Ovary (tissue), 9 donors: ENCODE measurements around the gene SORCS2. TPM values are rescaled to one million over a fixed set of nuclear protein-coding genes. Genes with fewer than 3 reads are reported as not detected.
A peak's percentile ranks its signal among the peaks of the same experiment; 100 is the strongest.

ENCODE experiments used
- DNase-seq, 5 donors: peaks; one replicate each; pipeline ENCODE4 v3.0.0-alpha.2; 2019 to 2020
- H3K27ac ChIP-seq, 2 donors: fragments of 200-600 bp; one replicate each; pipeline versions ENCODE4 v1.5.1 to v1.8.0; 2019 to 2022
- H3K27me3 ChIP-seq: fragments of 200-600 bp; one replicate; pipeline ENCODE4 v1.8.0; 2022
- H3K36me3 ChIP-seq: fragments of 200-600 bp; sonication (generic); one replicate; pipeline ENCODE4 v1.5.1; 2019
- H3K4me1 ChIP-seq: one replicate; pipeline ENCODE4 v1.8.1; 2013; ENCODE audit warnings: mild to moderate bottlenecking, moderate library complexity; ENCODE audit not compliant: insufficient read depth
- H3K4me3 ChIP-seq: fragments of 200-600 bp; sonication (generic); one replicate; pipeline ENCODE4 v1.5.1; 2017
- H3K9me3 ChIP-seq, 2 donors: fragments of 200-600 bp in 1 of 2; sonication (generic) in 1 of 2; one replicate each; pipeline versions ENCODE4 v1.5.1 to v1.8.1; 2013 to 2019; ENCODE audit warnings: mild to moderate bottlenecking in 1 of 2, moderate library complexity in 1 of 2
- EP300 ChIP-seq: sonication (generic); formaldehyde crosslinking; IDR thresholded peaks from one replicate; pipeline ENCODE4 v1.6.1; 2017; ENCODE audit warnings: antibody characterized with exemption
- POLR2A ChIP-seq: fragments of 450-650 bp; IDR thresholded peaks from one replicate; pipeline ENCODE4 v1.6.1; 2017; ENCODE audit warnings: antibody characterized with exemption, mild to moderate bottlenecking, moderate library complexity
- WGBS, 3 donors: extraction: QIAGEN DNeasy Blood & Tissue Kit in 1 of 3; methylation state at CpG; one replicate each; pipeline versions ENCODE4 v1.1.5 to v1.1.7; 2013 to 2017; 5-methylcytosine and 5-hydroxymethylcytosine counted together
- intact Hi-C, 4 donors: fragments of 100-400 bp; cut with DNase I; formaldehyde crosslinking; loops; one replicate each; pipeline versions ENCODE4 v1.11.0 to v1.15.1; 2022 to 2023
- polyA plus RNA-seq, 2 donors: library from polyadenylated mRNA; stranded (reverse); fragments of 200-250 nt in 1 of 2; fragments of 350-450 nt in 1 of 2; fragmentation: Illumina TruSeq in 1 of 2; extraction: RNeasy Lipid Tissue Mini Kit (QIAGEN cat#74804) in 1 of 2; gene quantifications; one replicate each; pipeline ENCODE4 v1.2.3, GENCODE V29; 2013 to 2014
- total RNA-seq, 7 donors: library from RNA; depleted of rRNA in 2 of 7; stranded (reverse); fragments of >200 nt in 2 of 7; fragmentation: NEBNext Ultra II Directional in 3 of 7; extraction: Animal tissue kit (Norgen Biotek cat#: 25700) in 3 of 7; gene quantifications; one replicate each; pipeline versions ENCODE4 v1.1.0 to v1.2.4, GENCODE V29; 2016 to 2023
- TF ChIP-seq, protein P1 (sequence below), 3 donors: fragments of 450-650 bp in 2 of 3; fragments of 200-600 bp in 1 of 3; IDR thresholded peaks; one replicate each; pipeline versions ENCODE4 v1.5.1 to v1.8.0; 2016 to 2022; ENCODE audit warnings: antibody characterized with exemption in 3 of 3, mild to moderate bottlenecking in 1 of 3
- donor health status: DM: no; HTN: no; CAD: no; lungs with moderate emphysema.
- donor health status: DM: no; HTN: no; CAD: no.
- donor health status: Bipolar disorder and iron deficiency.
- donor health status: DM: yes; HTN: yes; CAD: no.
- donor health status: DM: no; HTN: no; CAD: no.
- donor health status: DM: yes; HTN: yes; CAD: no.

The SORCS2 gene
- total and polyA plus RNA-seq, 9 donors: 0.60 to 23.9 (median 7.1) TPM

DNA sequence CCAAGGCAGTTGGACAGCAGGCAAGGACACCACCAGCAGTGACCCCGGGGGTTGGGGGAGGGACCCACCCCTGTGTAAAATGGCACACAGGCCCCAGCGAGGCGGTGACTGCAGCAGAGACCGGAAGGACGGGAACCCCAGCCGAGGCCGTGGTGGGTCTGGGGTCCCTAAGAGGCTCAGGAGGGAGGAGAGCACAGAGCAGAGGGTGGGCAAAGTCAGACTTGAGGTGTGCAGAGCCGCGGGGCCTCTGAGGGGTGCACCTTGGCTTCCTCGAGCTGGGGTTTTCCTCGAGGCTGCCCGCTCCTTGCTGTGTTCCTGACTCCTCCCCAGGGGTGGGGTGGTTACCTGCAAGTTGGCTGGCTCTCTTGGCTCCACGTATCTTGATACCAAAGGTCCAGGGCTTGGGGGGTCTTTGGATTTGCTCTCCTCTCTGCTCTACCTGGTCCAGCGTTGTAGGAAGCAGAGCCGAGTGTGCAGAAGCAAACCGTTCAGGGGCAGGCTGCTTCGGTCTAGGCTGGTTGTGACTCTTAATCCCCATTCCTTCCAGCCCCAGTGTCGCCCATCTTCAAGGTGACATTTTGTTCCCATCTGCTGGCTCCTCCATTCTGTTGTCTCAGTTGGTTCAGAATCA, 37.9 kb upstream of the SORCS2 start:
- Histone ChIP-seq H3K36me3 (no peaks in the 10 kb centered on the region), H3K4me1 (peaks cover 15% of the 10 kb centered on the region), H3K27me3 (no peaks in the 10 kb centered on the region), H3K9me3 (no peaks in the 10 kb centered on the region), H3K27ac (no peak overlapping the region), H3K4me3 (no peak overlapping the region)
- DNase-seq: peak in 4 of 5 donors; percentile 8 to 36 (median 19)
- intact Hi-C loops: no loop called here
- no peak for TF ChIP-seq POLR2A
- WGBS, 3 donors: 85 to 95% (median 85%) methylated on average over 17 to 18 of the region's 18 CpGs

DNA sequence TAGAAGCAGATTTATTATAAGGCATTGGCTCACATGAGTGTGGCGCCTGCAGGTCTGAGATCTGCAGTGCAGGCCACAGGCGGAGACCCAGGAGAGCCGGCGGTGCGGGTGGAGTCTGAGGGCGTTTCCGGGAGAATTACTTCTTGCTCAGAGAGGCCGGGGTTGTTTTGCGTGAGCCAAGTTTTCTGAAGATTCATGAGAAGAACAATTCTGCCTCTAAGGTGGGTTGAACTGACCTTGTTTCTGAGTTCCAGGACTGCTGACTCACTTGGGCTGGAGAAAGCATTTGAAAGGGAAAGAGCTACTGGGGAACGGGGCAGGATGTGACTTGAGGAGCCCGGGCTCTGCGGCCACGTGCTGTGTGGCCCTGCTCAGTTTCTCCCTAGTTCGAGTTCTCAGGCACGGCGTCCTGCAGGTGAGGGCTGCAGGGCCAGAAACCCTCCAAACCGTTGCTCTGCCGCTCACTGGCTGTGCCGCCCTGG, 36.7 kb upstream of the SORCS2 start:
- Histone ChIP-seq H3K4me3 (no peak overlapping the region), H3K9me3 (no peaks in the 10 kb centered on the region), H3K36me3 (no peaks in the 10 kb centered on the region), H3K27me3 (no peaks in the 10 kb centered on the region), H3K4me1 (peaks cover 15% of the 10 kb centered on the region), H3K27ac (peak overlapping the region in 1 of 2 donors; percentile 36)
- intact Hi-C loops: no loop called here
- WGBS, 3 donors: 23 to 29% (median 26%) methylated on average over 19 of the region's 19 CpGs
- no peak for TF ChIP-seq POLR2A
- no peak for TF ChIP-seq EP300
- TF ChIP-seq, protein P1, sequence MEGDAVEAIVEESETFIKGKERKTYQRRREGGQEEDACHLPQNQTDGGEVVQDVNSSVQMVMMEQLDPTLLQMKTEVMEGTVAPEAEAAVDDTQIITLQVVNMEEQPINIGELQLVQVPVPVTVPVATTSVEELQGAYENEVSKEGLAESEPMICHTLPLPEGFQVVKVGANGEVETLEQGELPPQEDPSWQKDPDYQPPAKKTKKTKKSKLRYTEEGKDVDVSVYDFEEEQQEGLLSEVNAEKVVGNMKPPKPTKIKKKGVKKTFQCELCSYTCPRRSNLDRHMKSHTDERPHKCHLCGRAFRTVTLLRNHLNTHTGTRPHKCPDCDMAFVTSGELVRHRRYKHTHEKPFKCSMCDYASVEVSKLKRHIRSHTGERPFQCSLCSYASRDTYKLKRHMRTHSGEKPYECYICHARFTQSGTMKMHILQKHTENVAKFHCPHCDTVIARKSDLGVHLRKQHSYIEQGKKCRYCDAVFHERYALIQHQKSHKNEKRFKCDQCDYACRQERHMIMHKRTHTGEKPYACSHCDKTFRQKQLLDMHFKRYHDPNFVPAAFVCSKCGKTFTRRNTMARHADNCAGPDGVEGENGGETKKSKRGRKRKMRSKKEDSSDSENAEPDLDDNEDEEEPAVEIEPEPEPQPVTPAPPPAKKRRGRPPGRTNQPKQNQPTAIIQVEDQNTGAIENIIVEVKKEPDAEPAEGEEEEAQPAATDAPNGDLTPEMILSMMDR (IDR thresholded peaks at IDR 0.05): no peak
- peak in 4 of 5 donors; percentile 62 to 78 (median 67) for DNase-seq

- Histone ChIP-seq H3K36me3 (no peaks in the 10 kb centered on the region), H3K4me1 (peaks cover 19% of the 10 kb centered on the region), H3K9me3 (no peaks in the 10 kb centered on the region), H3K4me3 (no peak overlapping the region), H3K27me3 (no peaks in the 10 kb centered on the region), H3K27ac (peak overlapping the region in 1 of 2 donors; percentile 36)
- intact Hi-C loops: no loop called here
- 46 to 50% (median 48%) methylated on average over 12 of the region's 12 CpGs for WGBS, 3 donors
- TF ChIP-seq, protein P1 (IDR thresholded peaks at IDR 0.05): no peak
- TF ChIP-seq EP300 (no peak), POLR2A (no peak)
- DNase-seq: peak in 2 of 5 donors; percentile 8 to 17
These were observed 36.0 kb upstream of the SORCS2 start for GRCh38 chr4:7156328-7156727.

DNA sequence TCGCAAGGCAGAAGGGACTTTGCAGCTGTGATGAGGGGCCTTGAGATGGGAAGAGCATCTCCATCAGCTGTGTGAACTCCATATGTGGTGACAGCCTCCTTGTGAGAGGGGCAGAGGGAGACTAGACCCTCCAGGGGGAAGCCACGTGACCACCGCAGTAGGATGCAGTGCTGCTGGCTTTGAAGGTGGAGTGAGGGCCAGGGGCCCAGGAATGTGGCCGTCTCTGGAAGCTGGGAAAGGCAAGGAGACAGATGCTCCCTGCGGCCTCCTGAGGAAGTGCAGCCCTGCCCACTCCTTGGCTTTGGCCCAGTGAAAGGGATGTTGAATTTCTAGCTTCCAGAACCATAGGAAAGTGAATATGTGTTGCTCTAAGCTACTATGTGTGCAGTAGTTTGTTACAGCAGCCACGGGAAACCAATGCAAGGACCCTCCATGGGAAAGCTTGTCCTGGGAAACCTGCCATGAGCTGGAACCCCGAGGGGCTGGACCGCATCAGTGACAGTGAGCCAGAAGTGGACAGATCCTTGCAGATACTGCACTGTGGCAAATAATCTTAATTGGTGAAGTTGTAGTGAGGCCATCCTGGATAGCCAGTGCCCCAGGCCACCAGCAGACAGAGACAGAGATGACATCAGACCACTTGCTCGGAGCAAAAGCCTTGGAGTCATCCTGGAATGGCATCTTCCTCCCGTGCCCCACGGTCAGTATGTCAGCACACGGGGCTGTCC, 35.4 kb upstream of the SORCS2 start:
- no peaks in the 10 kb centered on the region for H3K36me3 ChIP-seq
- H3K4me1 ChIP-seq: peaks cover 23% of the 10 kb centered on the region
- WGBS, 3 donors: 48 to 54% (median 49%) methylated on average over 12 of the region's 12 CpGs
- no peak overlapping the region for H3K4me3 ChIP-seq
- intact Hi-C loops: no loop called here
- no peaks in the 10 kb centered on the region for H3K9me3 ChIP-seq
- DNase-seq: peak; percentile 68 to 80 (median 73)
- H3K27me3 ChIP-seq: no peaks in the 10 kb centered on the region
- no peak for TF ChIP-seq POLR2A
- TF ChIP-seq, protein P1 (IDR thresholded peaks at IDR 0.05): peak; percentile 53 to 79 (median 68)
- peak overlapping the region in 1 of 2 donors; percentile 36 for H3K27ac ChIP-seq

GRCh38 chr4:7157666-7158065, 34.7 kb upstream of the SORCS2 start:
- DNase-seq: peak in 3 of 5 donors; percentile 11 to 35 (median 12)
- Histone ChIP-seq H3K27ac (no peak overlapping the region), H3K27me3 (no peaks in the 10 kb centered on the region), H3K36me3 (no peaks in the 10 kb centered on the region), H3K4me3 (no peak overlapping the region), H3K9me3 (no peaks in the 10 kb centered on the region), H3K4me1 (peaks cover 31% of the 10 kb centered on the region)
- intact Hi-C loops: no loop called here
- TF ChIP-seq EP300 (no peak), POLR2A (no peak)
- TF ChIP-seq, protein P1 (IDR thresholded peaks at IDR 0.05): no peak
- WGBS, 3 donors: 76 to 88% (median 83%) methylated on average over 8 of the region's 8 CpGs
